ENCODE data around the gene ROBO4. TPM values are rescaled to one million over a fixed set of nuclear protein-coding genes. Genes with fewer than 3 reads are reported as not detected.
A peak's percentile ranks its signal among the peaks of the same experiment; 100 is the strongest.

The ROBO4 gene
- total and polyA plus RNA-seq, 9 of the 15 experiments (the other 6 are each of a cell fraction or from before 2014, with no cell fraction given) = not detected

DNA sequence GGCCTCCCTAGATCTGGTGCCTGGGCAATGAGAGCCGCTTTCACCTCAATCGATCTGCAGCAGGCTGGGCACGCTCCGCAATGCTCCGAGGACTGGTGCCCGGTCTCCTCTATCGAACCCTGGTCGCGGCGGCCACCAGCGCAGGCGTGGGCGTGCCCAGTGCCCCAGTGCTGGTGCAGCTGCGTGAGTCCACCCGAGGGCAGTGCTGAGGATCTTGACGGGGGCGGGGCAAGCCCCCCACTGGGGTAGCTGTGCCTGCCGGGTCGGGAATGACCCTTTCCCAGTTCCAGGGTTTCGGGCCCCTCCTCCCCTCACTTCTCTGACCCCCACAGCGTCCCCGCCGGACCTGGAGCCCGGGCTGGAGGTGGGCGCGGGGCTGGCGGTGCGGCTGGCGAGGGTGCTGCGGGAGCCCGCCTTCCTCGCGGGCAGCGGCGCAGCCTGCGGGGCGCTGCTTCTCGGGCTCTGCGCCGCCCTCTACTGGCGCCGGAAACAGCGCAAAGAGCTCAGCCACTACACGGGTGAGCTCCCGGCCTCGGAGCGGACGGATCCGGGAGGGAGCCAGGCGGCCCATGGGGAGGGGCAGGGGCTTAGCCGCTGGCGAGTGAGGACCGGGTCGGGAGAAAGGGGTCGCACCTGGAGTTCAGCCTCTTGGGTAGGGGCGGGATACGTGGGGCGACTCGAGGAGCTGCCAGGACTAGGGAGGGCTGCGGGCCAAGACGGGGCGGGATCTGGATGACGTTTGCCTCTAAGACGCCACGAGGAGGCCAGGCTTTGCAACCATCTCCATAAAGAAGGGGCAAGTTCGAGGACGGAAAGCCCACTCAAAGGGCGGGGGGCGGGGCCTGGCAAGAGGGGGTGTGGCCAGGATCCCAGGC, 21.5 kb downstream of the ROBO4 start:
- no peaks in the 10 kb centered on the region for H3K36me3 ChIP-seq (ENCODE audit: control insufficient read depth, insufficient read depth, low read length)
- H3K9me3 ChIP-seq (replicated peaks; ENCODE audit: control insufficient read depth, insufficient read depth, low read depth, low read length) = no peaks in the 10 kb centered on the region
- FAIRE-seq = peak; percentile 73
- no peaks in the 10 kb centered on the region for H3K79me2 ChIP-seq (ENCODE audit: control insufficient read depth, insufficient read depth, low read length)
- in situ Hi-C loops (cut with MboI) (no loop called here), intact Hi-C loops (cut with micrococcal nuclease) (no loop called here)
- H3K27me3 ChIP-seq (ENCODE audit: control insufficient read depth in 2 of 2, insufficient read depth in 2 of 2, low read length in 2 of 2) = peaks cover 15 to 76% of the 10 kb centered on the region in 2 experiments; a peak in 4 of 5 replicates
- no peaks in the 10 kb centered on the region for H4K20me1 ChIP-seq (replicated peaks; ENCODE audit: control insufficient read depth, insufficient read depth, low read length)
- BruUV-seq (replicated peaks) = no TSS peak
- peak overlapping the region; percentile 97 for H2AFZ ChIP-seq (ENCODE audit: low read depth, low read length)
- ATAC-seq = peak; percentile 98
- peak overlapping the region; percentile 66 for H3K27ac ChIP-seq (ENCODE audit: extremely low read depth, low read depth, low read length)
- 2% methylated on average over 51 of the region's 69 CpGs for WGBS (ENCODE audit: insufficient coverage, low coverage, missing lambda C conversion rate)
- POLR2A ChIA-PET = interaction anchor here (0.5 to 1.3 kb wide), 4 partner anchors 10 to 1874 kb away, joined by 3 to 5 read pairs (median 3); no protein-coding TSS in a partner anchor
- H3K4me2 ChIP-seq (ENCODE audit: insufficient read depth, low read length) = peak overlapping the region; percentile 82
- peak overlapping the region; percentile 57 for H3K4me3 ChIP-seq
- H3K4me1 ChIP-seq (replicated peaks in 1 of 2; ENCODE audit: control insufficient read depth in 2 of 2, insufficient read depth in 2 of 2, low read length in 2 of 2) = peaks cover 0 to 27% of the 10 kb centered on the region in 2 experiments; a peak in 3 of 5 replicates
- CTCF ChIA-PET (ENCODE audit: low intra/inter-chr PET ratio) = interaction anchor here (0.6 to 0.7 kb wide), 2 partner anchors 184 to 1135 kb away, joined by 3 read pairs; partner anchors contain the start of gene ZNF202
- no peaks in the 10 kb centered on the region for H3K9me1 ChIP-seq (ENCODE audit: control insufficient read depth, insufficient read depth, low read length)
- H3K9ac ChIP-seq (ENCODE audit: insufficient read depth in 1 of 2, low read depth in 2 of 2, low read length in 2 of 2) = peak overlapping the region; percentile 59 to 93
- peak; percentile 85 to 88 (median 87) for DNase-seq (ENCODE audit: extremely low read depth in 1 of 4, low spot score in 3 of 4)
- TF ChIP-seq THAP7 (CRISPR knock-in tag; IDR thresholded peaks at IDR 0.05) (no peak), THRAP3 (IDR thresholded peaks at IDR 0.05; ENCODE audit: borderline replicate concordance) (no peak), RBM17 (IDR thresholded peaks at IDR 0.05; ENCODE audit: borderline replicate concordance, low read depth, low read length) (no peak), ETV1 (tag; conservative IDR thresholded peaks at IDR 0.05; ENCODE audit: low read depth) (peak; percentile 98), ZNF436 (CRISPR knock-in tag; IDR thresholded peaks at IDR 0.05) (no peak), HMGN3 (IDR thresholded peaks at IDR 0.05; ENCODE audit: borderline replicate concordance, extremely low read depth, insufficient read length, low read depth, low read length) (peak; percentile 42), ZBTB5 (IDR thresholded peaks at IDR 0.05) (no peak), RAD21 (CRISPR knock-in tag; conservative IDR thresholded peaks at IDR 0.05 in 1 of 2, IDR thresholded peaks at IDR 0.05 in 1 of 2) (peak; percentile 47 to 53; a peak in 3 of 4 replicates), EP400 (IDR thresholded peaks at IDR 0.05) (peak; percentile 76; the same call in 1 of the 2 replicates), ZBTB7A (IDR thresholded peaks at IDR 0.05; ENCODE audit: borderline replicate concordance, control insufficient read depth, low read depth, low read length) (peak; percentile 59; the same call in 1 of the 2 replicates), KDM4B (IDR thresholded peaks at IDR 0.05; ENCODE audit: borderline replicate concordance in 2 of 2, low read depth in 1 of 2) (no peak), CTCFL (IDR thresholded peaks at IDR 0.05; ENCODE audit: borderline replicate concordance, insufficient read depth, low read depth, low read length, poor library complexity, severe bottlenecking) (peak; percentile 88)
- TF ChIP-seq, protein P1, sequence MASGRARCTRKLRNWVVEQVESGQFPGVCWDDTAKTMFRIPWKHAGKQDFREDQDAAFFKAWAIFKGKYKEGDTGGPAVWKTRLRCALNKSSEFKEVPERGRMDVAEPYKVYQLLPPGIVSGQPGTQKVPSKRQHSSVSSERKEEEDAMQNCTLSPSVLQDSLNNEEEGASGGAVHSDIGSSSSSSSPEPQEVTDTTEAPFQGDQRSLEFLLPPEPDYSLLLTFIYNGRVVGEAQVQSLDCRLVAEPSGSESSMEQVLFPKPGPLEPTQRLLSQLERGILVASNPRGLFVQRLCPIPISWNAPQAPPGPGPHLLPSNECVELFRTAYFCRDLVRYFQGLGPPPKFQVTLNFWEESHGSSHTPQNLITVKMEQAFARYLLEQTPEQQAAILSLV (tag; IDR thresholded peaks at IDR 0.05) = no peak

Data from K562 (cell line).